HG02763 (cell line): ENCODE measurements around the gene PEPD.

Experiments
- ATAC-seq: cut with Tn5 transposase; IDR thresholded peaks from one replicate; pipeline ENCODE4 v1.9.1; 2021; ENCODE audit warnings: mild to moderate bottlenecking, moderate library complexity; ENCODE audit not compliant: unreplicated experiment

The PEPD gene

GRCh38 chr19:33512580-33513137 lies 8.9 kb downstream of the PEPD start:
- ATAC-seq: no peak

- no peak for ATAC-seq
Observed at GRCh38 chr19:33512021-33512420, 9.6 kb downstream of the PEPD start.

- no peak for ATAC-seq
Observed at GRCh38 chr19:33511346-33511745, 10.2 kb downstream of the PEPD start.

- no peak for ATAC-seq
Observed at GRCh38 chr19:33510462-33511194, 11.0 kb downstream of the PEPD start.

GRCh38 chr19:33509774-33510173 lies 11.8 kb downstream of the PEPD start:
- no peak for ATAC-seq

- ATAC-seq: no peak
Observed at GRCh38 chr19:33508941-33509614, 12.5 kb downstream of the PEPD start.

GRCh38 chr19:33508431-33508830 lies 13.2 kb downstream of the PEPD start:
- no peak for ATAC-seq

- no peak for ATAC-seq
Observed at GRCh38 chr19:33508009-33508408, 13.6 kb downstream of the PEPD start.

GRCh38 chr19:33507021-33507956 lies 14.3 kb downstream of the PEPD start:
- no peak for ATAC-seq

GRCh38 chr19:33506498-33506897 lies 15.1 kb downstream of the PEPD start:
- ATAC-seq: no peak

GRCh38 chr19:33505823-33506222 lies 15.8 kb downstream of the PEPD start:
- ATAC-seq: no peak

GRCh38 chr19:33505148-33505547 lies 16.4 kb downstream of the PEPD start:
- no peak for ATAC-seq

GRCh38 chr19:33504058-33504444 lies 17.5 kb downstream of the PEPD start:
- no peak for ATAC-seq

- no peak for ATAC-seq
Observed at GRCh38 chr19:33503433-33504057, 18.0 kb downstream of the PEPD start.

GRCh38 chr19:33503030-33503429 lies 18.6 kb downstream of the PEPD start:
- no peak for ATAC-seq

GRCh38 chr19:33502521-33502920 lies 19.1 kb downstream of the PEPD start:
- no peak for ATAC-seq

GRCh38 chr19:33501693-33502356 lies 19.8 kb downstream of the PEPD start:
- no peak for ATAC-seq

- ATAC-seq: no peak
Observed at GRCh38 chr19:33500991-33501390, 20.6 kb downstream of the PEPD start.

- ATAC-seq: no peak
Observed at GRCh38 chr19:33500586-33500985, 21.0 kb downstream of the PEPD start.
